HEK293 (cell line): Measurements from ENCODE around the gene OGFOD3.

Experiments used
- CTCF ChIP-seq: fragments of 450-650 bp; formaldehyde crosslinking; IDR thresholded peaks from 2 replicates; pipeline ENCODE4 v1.5.1; 2016; ENCODE audit warnings: missing biosample characterization, missing genetic modification characterization
- ELK4 ChIP-seq: IDR thresholded peaks from 2 replicates; pipeline ENCODE4 v1.6.1; 2011; ENCODE audit warnings: mild to moderate bottlenecking, low read depth, low read length, borderline replicate concordance
- GLIS1 ChIP-seq: fragments of 450-650 bp; formaldehyde crosslinking; IDR thresholded peaks from 2 replicates; pipeline ENCODE4 v1.5.1; 2016; ENCODE audit warnings: missing biosample characterization, missing genetic modification characterization
- GLIS2 ChIP-seq: fragments of 450-650 bp; formaldehyde crosslinking; IDR thresholded peaks from 2 replicates; pipeline ENCODE4 v1.5.1; 2016; ENCODE audit warnings: missing biosample characterization, missing genetic modification characterization
- HOXC10 ChIP-seq: sonication (generic); formaldehyde crosslinking; IDR thresholded peaks from 2 replicates; pipeline ENCODE4 v1.8.1; 2023; ENCODE audit warnings: mild to moderate bottlenecking, missing genetic modification reagents
- KLF10 ChIP-seq: fragments of 450-650 bp; IDR thresholded peaks from 2 replicates; pipeline ENCODE4 v1.5.1; 2018; ENCODE audit warnings: missing biosample characterization, mild to moderate bottlenecking, missing genetic modification characterization
- KLF8 ChIP-seq: fragments of 450-650 bp; formaldehyde crosslinking; IDR thresholded peaks from 2 replicates; pipeline ENCODE4 v1.5.1; 2016; ENCODE audit warnings: missing biosample characterization, missing genetic modification characterization
- PRDM1 ChIP-seq: fragments of 450-650 bp; formaldehyde crosslinking; IDR thresholded peaks from 2 replicates; pipeline ENCODE4; 2016; ENCODE audit warnings: missing biosample characterization, missing genetic modification characterization
- RBAK ChIP-seq: fragments of 450-650 bp; formaldehyde crosslinking; IDR thresholded peaks from 2 replicates; pipeline ENCODE4 v1.5.1; 2016; ENCODE audit warnings: missing biosample characterization, missing genetic modification characterization
- SP3 ChIP-seq: fragments of 450-650 bp; formaldehyde crosslinking; IDR thresholded peaks from 2 replicates; pipeline ENCODE4 v1.5.1; 2016; ENCODE audit warnings: missing biosample characterization, missing genetic modification characterization
- ZNF169 ChIP-seq: fragments of 450-650 bp; formaldehyde crosslinking; IDR thresholded peaks from 2 replicates; pipeline ENCODE4 v1.5.1; 2016; ENCODE audit warnings: missing biosample characterization, missing genetic modification characterization
- ZNF274 ChIP-seq, 2 experiments: fragments of 200-500 bp in 1 of 2; fragments of 450-650 bp in 1 of 2; sonication (Bioruptor generic) in 1 of 2; formaldehyde crosslinking in 1 of 2; IDR thresholded peaks; 2 replicates each; pipeline versions ENCODE4 v1.5.1 to v1.6.1; 2014 to 2016; ENCODE audit warnings: borderline replicate concordance in 1 of 2, inconsistent platforms in 1 of 2, low read length in 1 of 2, missing biosample characterization in 1 of 2, missing genetic modification characterization in 1 of 2
- ZNF610 ChIP-seq: fragments of 450-650 bp; formaldehyde crosslinking; IDR thresholded peaks from 2 replicates; pipeline ENCODE4 v1.5.1; 2016; ENCODE audit warnings: missing biosample characterization, missing genetic modification characterization, borderline replicate concordance
- ZNF654 ChIP-seq: fragments of 450-650 bp; formaldehyde crosslinking; IDR thresholded peaks from 2 replicates; pipeline ENCODE4 v1.5.1; 2016; ENCODE audit warnings: low read depth, missing biosample characterization, missing genetic modification characterization
- ZNF701 ChIP-seq: fragments of 450-650 bp; formaldehyde crosslinking; IDR thresholded peaks from 2 replicates; pipeline ENCODE4 v1.5.1; 2016; ENCODE audit warnings: missing biosample characterization, missing genetic modification characterization
- ZNF76 ChIP-seq: fragments of 450-650 bp; formaldehyde crosslinking; IDR thresholded peaks from 2 replicates; pipeline ENCODE4; 2016; ENCODE audit warnings: low read depth, missing biosample characterization, missing genetic modification characterization, borderline replicate concordance
- TF ChIP-seq, protein P1 (sequence below): fragments of 450-650 bp; formaldehyde crosslinking; IDR thresholded peaks from 2 replicates; pipeline ENCODE4 v1.5.1; 2016; ENCODE audit warnings: missing biosample characterization, missing genetic modification characterization
- TF ChIP-seq, protein P2 (sequence below): fragments of 450-650 bp; formaldehyde crosslinking; IDR thresholded peaks from 2 replicates; pipeline ENCODE4 v1.5.1; 2017; ENCODE audit warnings: missing biosample characterization, missing genetic modification characterization
- TF ChIP-seq, protein P3 (sequence below): fragments of 450-650 bp; formaldehyde crosslinking; IDR thresholded peaks from 2 replicates; pipeline ENCODE4 v1.5.1; 2016; ENCODE audit warnings: missing biosample characterization, missing genetic modification characterization

OGFOD3 gene

GRCh38 chr17:82414548-82415281 is 3.7 kb downstream of the OGFOD3 start (continued):
- no peak for TF ChIP-seq RBAK (tag by site-specific recombination)
- no peak for TF ChIP-seq ZNF274 (IDR thresholded peaks at IDR 0.05; ENCODE audit: low read length)
- no peak for TF ChIP-seq ZNF274 (tag by site-specific recombination; IDR thresholded peaks at IDR 0.05; ENCODE audit: borderline replicate concordance)
- peak; percentile 33; the same call in 1 of the 2 replicates for TF ChIP-seq ZNF76 (tag by site-specific recombination)
- no peak for TF ChIP-seq ELK4
- no peak for TF ChIP-seq ZNF701 (tag by site-specific recombination)
- peak; percentile 78 for TF ChIP-seq GLIS1 (tag by site-specific recombination)
- no peak for TF ChIP-seq ZNF169 (tag by site-specific recombination)
- TF ChIP-seq KLF10 (tag by site-specific recombination) = peak; percentile 32; the same call in 1 of the 2 replicates
- TF ChIP-seq, protein P1, sequence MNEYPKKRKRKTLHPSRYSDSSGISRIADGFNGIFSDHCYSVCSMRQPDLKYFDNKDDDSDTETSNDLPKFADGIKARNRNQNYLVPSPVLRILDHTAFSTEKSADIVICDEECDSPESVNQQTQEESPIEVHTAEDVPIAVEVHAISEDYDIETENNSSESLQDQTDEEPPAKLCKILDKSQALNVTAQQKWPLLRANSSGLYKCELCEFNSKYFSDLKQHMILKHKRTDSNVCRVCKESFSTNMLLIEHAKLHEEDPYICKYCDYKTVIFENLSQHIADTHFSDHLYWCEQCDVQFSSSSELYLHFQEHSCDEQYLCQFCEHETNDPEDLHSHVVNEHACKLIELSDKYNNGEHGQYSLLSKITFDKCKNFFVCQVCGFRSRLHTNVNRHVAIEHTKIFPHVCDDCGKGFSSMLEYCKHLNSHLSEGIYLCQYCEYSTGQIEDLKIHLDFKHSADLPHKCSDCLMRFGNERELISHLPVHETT (tag by site-specific recombination) = 0 out of 2 replicates have a peak, but pooled peaks have one; percentile 36
- TF ChIP-seq, protein P2, sequence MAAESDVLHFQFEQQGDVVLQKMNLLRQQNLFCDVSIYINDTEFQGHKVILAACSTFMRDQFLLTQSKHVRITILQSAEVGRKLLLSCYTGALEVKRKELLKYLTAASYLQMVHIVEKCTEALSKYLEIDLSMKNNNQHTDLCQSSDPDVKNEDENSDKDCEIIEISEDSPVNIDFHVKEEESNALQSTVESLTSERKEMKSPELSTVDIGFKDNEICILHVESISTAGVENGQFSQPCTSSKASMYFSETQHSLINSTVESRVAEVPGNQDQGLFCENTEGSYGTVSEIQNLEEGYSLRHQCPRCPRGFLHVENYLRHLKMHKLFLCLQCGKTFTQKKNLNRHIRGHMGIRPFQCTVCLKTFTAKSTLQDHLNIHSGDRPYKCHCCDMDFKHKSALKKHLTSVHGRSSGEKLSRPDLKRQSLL (tag by site-specific recombination) = 0 out of 2 replicates have a peak, but pooled peaks have one; percentile 20
- peak; percentile 73 for TF ChIP-seq CTCF
- peak; percentile 36; the same call in 1 of the 2 replicates for TF ChIP-seq SP3 (tag by site-specific recombination)
- peak; percentile 77; the same call in 1 of the 2 replicates for TF ChIP-seq HOXC10
- TF ChIP-seq, protein P3, sequence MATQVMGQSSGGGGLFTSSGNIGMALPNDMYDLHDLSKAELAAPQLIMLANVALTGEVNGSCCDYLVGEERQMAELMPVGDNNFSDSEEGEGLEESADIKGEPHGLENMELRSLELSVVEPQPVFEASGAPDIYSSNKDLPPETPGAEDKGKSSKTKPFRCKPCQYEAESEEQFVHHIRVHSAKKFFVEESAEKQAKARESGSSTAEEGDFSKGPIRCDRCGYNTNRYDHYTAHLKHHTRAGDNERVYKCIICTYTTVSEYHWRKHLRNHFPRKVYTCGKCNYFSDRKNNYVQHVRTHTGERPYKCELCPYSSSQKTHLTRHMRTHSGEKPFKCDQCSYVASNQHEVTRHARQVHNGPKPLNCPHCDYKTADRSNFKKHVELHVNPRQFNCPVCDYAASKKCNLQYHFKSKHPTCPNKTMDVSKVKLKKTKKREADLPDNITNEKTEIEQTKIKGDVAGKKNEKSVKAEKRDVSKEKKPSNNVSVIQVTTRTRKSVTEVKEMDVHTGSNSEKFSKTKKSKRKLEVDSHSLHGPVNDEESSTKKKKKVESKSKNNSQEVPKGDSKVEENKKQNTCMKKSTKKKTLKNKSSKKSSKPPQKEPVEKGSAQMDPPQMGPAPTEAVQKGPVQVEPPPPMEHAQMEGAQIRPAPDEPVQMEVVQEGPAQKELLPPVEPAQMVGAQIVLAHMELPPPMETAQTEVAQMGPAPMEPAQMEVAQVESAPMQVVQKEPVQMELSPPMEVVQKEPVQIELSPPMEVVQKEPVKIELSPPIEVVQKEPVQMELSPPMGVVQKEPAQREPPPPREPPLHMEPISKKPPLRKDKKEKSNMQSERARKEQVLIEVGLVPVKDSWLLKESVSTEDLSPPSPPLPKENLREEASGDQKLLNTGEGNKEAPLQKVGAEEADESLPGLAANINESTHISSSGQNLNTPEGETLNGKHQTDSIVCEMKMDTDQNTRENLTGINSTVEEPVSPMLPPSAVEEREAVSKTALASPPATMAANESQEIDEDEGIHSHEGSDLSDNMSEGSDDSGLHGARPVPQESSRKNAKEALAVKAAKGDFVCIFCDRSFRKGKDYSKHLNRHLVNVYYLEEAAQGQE = peak; percentile 100
- TF ChIP-seq ZNF610 (tag by site-specific recombination) = 0 out of 2 replicates have a peak, but pooled peaks have one; percentile 35
- peak; percentile 59; the same call in 1 of the 2 replicates for TF ChIP-seq KLF8 (tag by site-specific recombination)
- peak; percentile 93 for TF ChIP-seq ZNF654 (tag by site-specific recombination)
- peak; percentile 75 for TF ChIP-seq GLIS2
- peak; percentile 18; the same call in 1 of the 2 replicates for TF ChIP-seq PRDM1 (tag by site-specific recombination)
